ENCODE results near the gene ATAD3C.
"Not testable (repeated sequence)": the region's sequence is repeated elsewhere in the genome, so short reads cannot be mapped to it uniquely, and the experiment has no call there.

ATAD3C gene

DNA sequence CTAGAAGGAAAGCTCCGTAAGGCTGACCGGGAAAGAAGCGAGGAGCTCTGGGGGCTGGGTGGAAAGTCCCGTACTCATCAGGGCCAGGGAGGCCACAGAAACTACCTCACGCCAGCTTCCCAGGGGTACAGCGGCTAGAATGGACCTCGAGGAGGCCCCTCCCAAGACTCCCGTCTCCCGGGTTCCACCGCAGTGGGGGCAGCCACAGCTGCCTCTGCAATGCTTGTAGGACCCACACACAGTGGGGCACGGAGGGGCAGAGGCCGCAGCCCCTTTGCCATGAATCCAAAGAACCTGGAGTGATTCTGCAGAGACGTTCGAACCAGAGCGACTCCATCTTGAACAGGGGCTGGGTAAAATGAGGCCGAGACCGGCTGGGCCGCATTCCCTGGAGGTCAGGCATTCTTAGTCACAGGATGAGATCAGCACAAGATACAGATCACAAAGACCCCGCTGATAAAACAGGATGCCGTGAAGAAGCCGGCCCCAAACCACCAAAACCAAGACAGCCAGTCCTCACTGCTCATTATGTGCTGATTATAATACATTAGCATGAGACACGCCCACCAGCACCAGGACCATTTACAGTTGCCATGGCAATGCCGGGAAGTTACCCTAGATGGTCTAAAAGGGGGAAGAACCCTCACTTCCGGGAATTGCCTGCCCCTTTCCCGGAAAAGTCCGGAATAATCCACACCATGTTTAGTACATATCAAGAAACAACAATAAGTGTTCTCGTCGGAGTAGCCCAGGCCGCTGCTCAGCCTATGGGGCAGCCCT, 26.8 kb upstream of the ATAD3C start:
- no peak for ATAC-seq (replicated peaks)
- H3K27ac Mint-ChIP-seq = no peak overlapping the region

DNA sequence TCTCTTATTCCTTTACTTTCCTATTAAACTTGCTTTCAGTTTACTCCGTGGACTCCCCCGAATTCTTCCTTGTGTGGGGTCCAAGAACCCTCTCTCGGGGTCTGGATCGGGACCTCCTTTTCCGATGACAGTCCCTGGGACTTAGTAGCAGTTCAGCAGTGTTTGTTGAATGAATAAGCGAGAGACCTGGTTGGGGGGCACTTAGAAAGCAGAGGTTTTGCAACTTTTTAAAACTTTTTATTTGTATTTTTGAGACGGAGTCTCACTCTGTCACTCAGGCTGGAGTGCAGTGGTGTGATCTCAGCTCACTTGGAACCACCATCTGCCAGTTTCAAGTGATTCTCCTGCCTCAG, 26.3 kb upstream of the ATAD3C start:
- Mint-ChIP-seq H3K36me3 (ENCODE audit: insufficient read depth) (no peaks in the 10 kb centered on the region), H3K9me3 (no peaks in the 10 kb centered on the region), H3K4me3 (no peak overlapping the region), H3K27ac (no peak overlapping the region), H3K4me1 (ENCODE audit: low read depth in 2 of 2) (peaks cover 0 to 2% of the 10 kb centered on the region in 2 donors), H3K27me3 (peaks cover 24 to 58% of the 10 kb centered on the region in 2 donors)
- DNase-seq = no peak
- no peak for ATAC-seq (replicated peaks)

More for the DNA sequence above, 26.8 kb upstream of the ATAD3C start:
- Mint-ChIP-seq H3K4me3 (no peak overlapping the region), H3K36me3 (ENCODE audit: insufficient read depth) (no peaks in the 10 kb centered on the region), H3K27me3 (peaks cover 23 to 55% of the 10 kb centered on the region in 2 donors), H3K9me3 (no peaks in the 10 kb centered on the region), H3K4me1 (ENCODE audit: low read depth in 2 of 2) (peaks cover 0 to 2% of the 10 kb centered on the region in 2 donors)
- DNase-seq = no peak

DNA sequence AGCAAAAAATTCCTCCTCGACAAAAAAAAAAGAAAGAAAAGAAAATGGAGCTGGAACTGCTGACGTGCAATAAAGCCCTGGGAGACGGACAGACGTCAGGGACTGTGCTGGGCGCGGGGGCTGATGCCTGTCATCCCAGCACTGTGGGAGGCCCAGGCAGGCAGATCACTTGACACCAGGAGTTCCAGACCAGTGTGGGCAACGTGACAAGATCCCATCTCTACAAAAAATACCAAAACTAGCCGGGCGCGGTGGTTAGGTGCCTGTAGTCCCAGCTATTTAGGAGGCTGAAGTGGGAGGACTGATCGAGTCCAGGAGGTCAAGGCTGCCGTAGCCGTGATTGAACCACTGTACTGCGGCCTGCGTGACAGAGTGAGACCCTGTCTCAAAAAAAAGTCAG, 24.8 kb upstream of the ATAD3C start:
- no peak for DNase-seq
- ATAC-seq (replicated peaks) = no peak
- Mint-ChIP-seq H3K4me1 (ENCODE audit: low read depth in 2 of 2) (peaks cover 0 to 2% of the 10 kb centered on the region in 2 donors), H3K9me3 (no peaks in the 10 kb centered on the region), H3K36me3 (ENCODE audit: insufficient read depth) (no peaks in the 10 kb centered on the region), H3K4me3 (no peak overlapping the region), H3K27me3 (peaks cover 31 to 72% of the 10 kb centered on the region in 2 donors), H3K27ac (no peak overlapping the region)

DNA sequence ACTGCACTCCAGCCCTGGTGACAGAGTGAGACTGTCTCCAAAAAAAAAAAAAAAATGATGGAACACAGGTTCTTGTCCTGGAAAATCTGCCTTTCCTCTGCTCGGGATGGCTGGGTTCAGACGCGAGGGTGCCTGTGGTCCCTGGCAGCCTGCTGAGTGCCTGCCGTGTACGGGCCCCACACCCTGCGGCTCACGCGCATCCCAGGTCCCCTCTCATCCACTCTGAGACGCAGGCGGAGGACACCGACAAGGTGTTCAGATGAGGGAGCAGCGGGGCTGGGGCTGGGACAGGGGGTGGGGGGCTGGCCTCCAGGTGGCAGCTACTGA, 24.1 kb upstream of the ATAD3C start:
- H3K27me3 Mint-ChIP-seq = peaks cover 34 to 77% of the 10 kb centered on the region in 2 donors
- no peak overlapping the region for H3K4me3 Mint-ChIP-seq
- no peaks in the 10 kb centered on the region for H3K36me3 Mint-ChIP-seq (ENCODE audit: insufficient read depth)
- DNase-seq (no peak), ATAC-seq (replicated peaks) (no peak)
- no peaks in the 10 kb centered on the region for H3K9me3 Mint-ChIP-seq
- peaks cover 0 to 2% of the 10 kb centered on the region in 2 donors for H3K4me1 Mint-ChIP-seq (ENCODE audit: low read depth in 2 of 2)
- H3K27ac Mint-ChIP-seq = no peak overlapping the region

DNA sequence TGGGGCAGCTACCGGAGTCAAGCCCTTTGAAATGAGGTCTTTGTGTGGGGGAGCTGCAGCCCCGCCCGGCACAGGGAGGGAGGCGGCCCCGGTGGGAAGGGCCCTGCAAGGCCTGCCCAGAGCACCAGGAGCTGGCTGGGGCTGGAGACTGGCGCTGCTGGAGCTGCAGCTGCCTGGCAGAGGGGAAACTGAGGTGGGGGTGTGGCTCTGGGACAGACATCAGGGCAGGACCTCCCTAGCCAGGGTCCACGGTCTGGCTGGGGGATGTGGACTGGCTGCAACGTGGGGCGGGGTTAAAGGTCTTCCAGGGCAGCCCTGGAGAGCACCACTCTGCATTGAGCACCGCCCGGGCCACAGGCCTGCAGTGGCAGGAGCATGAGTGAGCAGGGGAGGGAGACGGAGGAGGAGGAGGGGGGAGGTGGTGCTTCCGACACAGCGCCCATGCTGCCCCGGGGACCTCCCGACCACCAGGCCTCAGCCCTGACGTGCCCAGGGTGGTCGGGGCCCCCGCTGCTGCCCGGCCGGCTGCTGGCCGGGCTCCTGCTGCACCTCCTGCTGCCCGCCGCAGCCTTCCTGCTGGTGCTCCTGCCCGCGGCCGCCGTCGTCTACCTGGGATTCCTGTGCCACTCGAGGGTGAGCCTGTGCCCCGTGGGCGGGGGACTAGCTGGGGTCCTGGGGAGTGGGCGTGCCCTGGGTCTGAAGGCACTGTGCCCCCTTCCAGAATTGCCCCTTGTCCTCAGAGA, 23.6 kb upstream of the ATAD3C start:
- H3K27me3 Mint-ChIP-seq = peaks cover 34 to 72% of the 10 kb centered on the region in 2 donors
- H3K9me3 Mint-ChIP-seq = no peaks in the 10 kb centered on the region
- no peaks in the 10 kb centered on the region for H3K36me3 Mint-ChIP-seq (ENCODE audit: insufficient read depth)
- ATAC-seq (replicated peaks) = no peak
- H3K4me3 Mint-ChIP-seq = no peak overlapping the region
- DNase-seq = no peak
- H3K4me1 Mint-ChIP-seq (ENCODE audit: low read depth in 2 of 2) = peaks cover 0 to 2% of the 10 kb centered on the region in 2 donors
- peak overlapping the region in 1 of 2 donors; percentile 4 for H3K27ac Mint-ChIP-seq

DNA sequence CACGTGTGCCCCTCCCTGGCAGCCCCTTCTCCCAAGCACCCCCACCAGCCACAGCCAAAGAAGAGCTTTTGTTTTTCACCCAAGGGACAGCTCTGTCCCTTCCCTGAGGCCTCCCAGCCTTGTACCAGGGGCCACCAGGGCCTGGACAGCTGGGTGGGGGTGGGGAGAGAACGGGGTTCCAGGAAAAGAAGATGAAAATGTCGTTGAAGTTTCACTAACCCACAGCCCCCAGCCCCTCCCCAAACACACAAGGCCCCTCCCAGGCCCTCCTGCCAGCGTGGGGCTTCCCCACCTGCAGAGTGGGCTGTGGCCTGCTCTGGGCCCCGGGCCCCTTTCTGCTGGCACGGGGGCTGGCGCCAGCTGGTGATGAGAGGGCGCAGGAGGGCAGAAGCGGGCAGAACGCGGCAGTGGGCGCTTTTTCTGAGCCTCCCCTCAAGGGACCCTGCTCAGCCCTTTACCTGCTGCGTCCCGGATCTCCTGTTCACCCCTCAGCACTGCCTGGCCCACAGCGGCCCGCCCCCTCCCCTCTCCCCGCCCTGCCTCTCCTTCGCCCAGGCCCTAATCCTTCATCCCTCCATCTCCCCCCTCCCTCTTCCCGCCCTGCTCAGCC, 22.9 kb upstream of the ATAD3C start:
- Mint-ChIP-seq H3K27ac (peak overlapping the region in 1 of 2 donors; percentile 4), H3K4me1 (ENCODE audit: low read depth in 2 of 2) (peaks cover 0 to 2% of the 10 kb centered on the region in 2 donors), H3K9me3 (no peaks in the 10 kb centered on the region), H3K4me3 (peak overlapping the region in 1 of 2 donors; percentile 17), H3K27me3 (peaks cover 34 to 71% of the 10 kb centered on the region in 2 donors), H3K36me3 (ENCODE audit: insufficient read depth) (no peaks in the 10 kb centered on the region)
- ATAC-seq (replicated peaks) = peak; percentile 31
- DNase-seq = no peak

DNA sequence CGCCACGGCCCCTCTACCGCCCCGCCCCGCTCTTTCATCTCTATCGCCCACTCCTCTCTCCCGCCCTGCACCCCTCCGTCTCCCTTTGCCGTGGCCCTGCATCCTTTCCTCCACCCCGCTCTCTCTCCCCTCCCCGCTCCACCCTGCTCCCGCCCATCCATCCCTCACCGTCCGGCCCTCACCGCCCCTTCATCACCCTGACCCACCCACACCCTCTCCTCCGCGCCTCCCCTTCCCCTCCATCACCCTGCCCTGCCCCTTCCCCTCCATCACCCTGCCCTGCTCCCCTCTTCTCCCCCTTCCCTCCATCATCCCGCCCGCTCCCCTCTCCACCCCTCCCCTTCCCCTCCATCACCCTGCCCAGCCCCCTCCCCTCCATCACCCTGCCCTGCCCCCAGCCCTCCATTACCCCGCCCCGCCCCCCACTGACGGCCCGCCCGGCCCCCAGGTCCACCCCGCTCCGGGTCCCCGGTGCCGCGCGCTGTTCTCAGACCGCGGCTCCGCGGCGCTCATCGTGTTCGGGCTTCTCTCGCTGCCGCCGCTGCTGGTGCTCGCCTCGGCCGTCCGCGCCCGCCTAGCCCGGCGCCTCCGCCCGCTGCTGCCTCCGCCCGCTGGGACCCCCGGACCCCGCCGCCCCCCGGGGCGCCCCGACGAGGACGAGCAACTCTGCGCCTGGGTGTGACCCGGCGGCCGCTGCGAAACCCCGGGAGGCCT, 22.2 kb upstream of the ATAD3C start:
- Mint-ChIP-seq H3K4me1 (ENCODE audit: low read depth in 2 of 2) (peaks cover 0 to 2% of the 10 kb centered on the region in 2 donors), H3K27me3 (peaks cover 34 to 73% of the 10 kb centered on the region in 2 donors), H3K4me3 (peak overlapping the region in 1 of 2 donors; percentile 17), H3K36me3 (ENCODE audit: insufficient read depth) (no peaks in the 10 kb centered on the region), H3K27ac (no peak overlapping the region), H3K9me3 (no peaks in the 10 kb centered on the region)
- DNase-seq (no peak), ATAC-seq (replicated peaks) (no peak)

DNA sequence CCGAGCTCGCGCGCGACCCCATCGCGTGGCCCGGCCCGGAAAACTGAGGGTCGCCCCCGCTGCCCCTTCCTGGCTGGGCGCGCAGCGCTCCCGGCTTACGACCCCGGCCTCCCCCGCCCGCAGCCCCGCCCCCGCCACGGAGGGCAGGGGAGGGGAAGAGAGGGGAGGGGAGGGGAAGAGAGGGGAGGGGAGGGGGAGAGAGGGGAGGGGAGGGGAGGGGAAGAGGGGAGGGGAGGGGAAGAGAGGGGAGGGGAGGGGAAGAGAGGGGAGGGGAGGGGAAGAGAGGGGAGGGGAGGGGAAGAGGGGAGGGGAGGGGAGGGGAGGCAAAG, 21.7 kb upstream of the ATAD3C start:
- H3K27ac Mint-ChIP-seq = no peak overlapping the region
- H3K4me1 Mint-ChIP-seq (ENCODE audit: low read depth in 2 of 2) = peaks cover 0 to 2% of the 10 kb centered on the region in 2 donors
- no peak overlapping the region for H3K4me3 Mint-ChIP-seq
- H3K27me3 Mint-ChIP-seq = peaks cover 29 to 73% of the 10 kb centered on the region in 2 donors
- no peaks in the 10 kb centered on the region for H3K9me3 Mint-ChIP-seq
- DNase-seq (no peak), ATAC-seq (replicated peaks) (no peak)
- H3K36me3 Mint-ChIP-seq (ENCODE audit: insufficient read depth) = no peaks in the 10 kb centered on the region

DNA sequence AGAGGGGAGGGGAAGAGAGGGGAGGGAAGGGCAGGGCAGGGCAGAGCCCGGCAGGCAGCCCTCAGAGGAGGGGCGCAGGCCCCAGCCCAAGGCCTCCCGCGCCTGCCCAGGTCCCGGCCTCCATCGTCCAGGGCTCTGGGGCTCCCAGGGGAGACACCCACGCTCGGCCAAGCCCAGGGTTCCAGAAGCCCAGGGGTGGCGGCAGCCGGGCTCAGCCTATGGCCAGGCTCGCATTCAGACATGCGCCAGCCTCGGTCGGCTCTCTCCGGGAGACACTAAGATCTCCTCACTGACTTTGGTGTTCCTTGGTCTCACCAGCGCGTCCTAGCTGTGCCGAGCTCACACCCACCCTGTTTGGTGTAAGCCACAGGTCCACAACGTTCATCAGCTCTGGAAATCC, 21.3 kb upstream of the ATAD3C start:
- peaks cover 26 to 72% of the 10 kb centered on the region in 2 donors for H3K27me3 Mint-ChIP-seq
- no peaks in the 10 kb centered on the region for H3K9me3 Mint-ChIP-seq
- H3K4me1 Mint-ChIP-seq (ENCODE audit: low read depth in 2 of 2) = peaks cover 0 to 2% of the 10 kb centered on the region in 2 donors
- H3K27ac Mint-ChIP-seq = no peak overlapping the region
- DNase-seq (no peak), ATAC-seq (replicated peaks) (no peak)
- H3K36me3 Mint-ChIP-seq (ENCODE audit: insufficient read depth) = no peaks in the 10 kb centered on the region
- H3K4me3 Mint-ChIP-seq = peak overlapping the region in 1 of 2 donors; percentile 29

DNA sequence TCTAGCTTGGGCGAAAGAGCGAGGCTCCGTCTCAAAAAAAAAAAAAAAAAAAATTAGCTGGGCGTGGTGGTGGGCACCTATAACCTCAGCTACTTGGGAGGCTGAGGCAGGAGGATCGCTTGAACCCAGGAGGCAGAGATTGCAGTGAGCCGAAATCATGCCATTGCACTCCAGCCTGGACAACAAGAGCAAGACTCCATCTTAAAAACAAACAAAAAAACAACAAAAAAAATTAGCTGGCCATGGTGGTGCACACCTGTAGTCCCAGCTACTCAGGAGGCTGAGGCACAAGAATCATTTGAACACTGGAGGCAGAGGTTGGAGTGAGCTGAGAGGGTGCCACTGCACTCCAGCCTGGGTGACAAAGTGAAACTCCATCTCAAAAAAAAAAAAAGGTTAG, 20.5 kb upstream of the ATAD3C start:
- DNase-seq; ATAC-seq (replicated peaks); H3K4me1 Mint-ChIP-seq (ENCODE audit: low read depth in 2 of 2); H3K27ac Mint-ChIP-seq; H3K4me3 Mint-ChIP-seq; H3K9me3 Mint-ChIP-seq; H3K36me3 Mint-ChIP-seq (ENCODE audit: insufficient read depth): not testable (repeated sequence)
- peaks cover 25 to 78% of the 10 kb centered on the region in 2 donors for H3K27me3 Mint-ChIP-seq

DNA sequence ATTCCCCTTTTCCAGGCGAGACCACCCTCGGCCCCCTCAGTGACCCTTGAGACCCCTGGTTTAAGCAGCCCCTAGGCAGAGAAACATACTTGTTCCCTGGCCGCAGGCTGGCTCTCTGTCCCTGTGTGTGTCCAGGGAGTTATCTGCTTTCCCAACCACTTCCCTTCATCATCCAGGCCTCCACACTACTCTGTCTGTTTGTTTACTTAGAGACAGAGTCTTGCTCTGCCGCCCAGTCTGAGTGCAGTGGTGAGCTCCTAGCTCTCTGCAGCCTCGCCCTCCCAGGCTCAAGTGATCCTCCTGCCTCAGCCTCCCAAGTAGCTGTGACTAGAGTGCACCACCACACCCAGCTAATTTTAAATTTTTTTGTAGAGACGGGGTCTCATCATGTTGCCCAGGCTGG, 19.8 kb upstream of the ATAD3C start:
- Mint-ChIP-seq H3K4me1 (ENCODE audit: low read depth in 2 of 2) (peaks cover 0 to 2% of the 10 kb centered on the region in 2 donors), H3K4me3 (no peak overlapping the region), H3K27me3 (peaks cover 21 to 79% of the 10 kb centered on the region in 2 donors), H3K9me3 (no peaks in the 10 kb centered on the region), H3K27ac (no peak overlapping the region), H3K36me3 (ENCODE audit: insufficient read depth) (no peaks in the 10 kb centered on the region)
- ATAC-seq (replicated peaks) (no peak), DNase-seq (no peak)

DNA sequence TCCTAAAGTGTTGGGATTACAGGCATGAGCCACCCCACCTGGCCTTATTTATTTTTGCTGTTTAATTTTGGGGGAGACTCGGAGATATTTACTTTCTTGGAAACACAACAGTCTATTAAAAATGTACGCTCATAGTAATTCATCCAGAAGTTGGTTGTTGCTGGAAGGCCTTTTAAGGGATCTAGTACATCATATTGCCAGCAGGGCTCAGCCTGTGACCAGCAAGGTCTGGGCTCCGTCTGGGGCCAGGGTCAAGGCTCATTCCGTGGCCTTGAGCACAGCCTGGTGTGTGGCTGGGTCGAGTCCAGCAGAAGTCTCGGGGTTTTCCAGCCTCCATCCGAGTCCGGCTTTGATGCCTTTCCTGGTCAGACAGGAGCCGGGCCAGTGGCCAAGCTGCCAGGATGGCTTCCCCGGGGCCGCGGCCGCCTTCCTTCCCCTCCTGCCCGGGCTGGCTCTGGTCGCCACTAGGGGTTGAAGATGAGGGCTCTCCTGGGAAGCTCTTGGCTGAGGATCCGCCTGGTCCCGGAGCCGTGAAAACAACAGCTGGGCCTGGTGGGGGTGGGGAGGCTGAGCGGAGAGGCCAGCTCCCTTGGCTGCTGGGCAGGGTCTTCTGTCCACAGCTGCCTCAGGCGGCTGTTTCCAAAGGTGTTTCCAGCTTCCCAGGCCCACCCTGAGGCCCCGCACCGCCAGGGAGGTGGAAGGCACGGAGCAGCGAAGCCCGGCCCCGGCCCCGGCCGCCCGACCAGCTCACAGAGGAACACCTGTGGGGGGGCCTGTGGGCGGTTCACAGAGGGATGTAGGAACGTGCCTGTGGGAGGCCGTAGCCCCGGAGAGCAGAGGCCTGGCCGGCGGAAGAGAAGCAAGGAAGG, 19.1 kb upstream of the ATAD3C start:
- Mint-ChIP-seq H3K4me3 (no peak overlapping the region), H3K4me1 (ENCODE audit: low read depth in 2 of 2) (peaks cover 0 to 7% of the 10 kb centered on the region in 2 donors), H3K36me3 (ENCODE audit: insufficient read depth) (no peaks in the 10 kb centered on the region), H3K27me3 (peaks cover 21 to 79% of the 10 kb centered on the region in 2 donors), H3K9me3 (no peaks in the 10 kb centered on the region), H3K27ac (no peak overlapping the region)
- no peak for DNase-seq
- ATAC-seq (replicated peaks) = no peak
